ENCODE measurements around the gene RNF220.

GRCh38 chr1:44417351-44418021 lies 12.4 kb downstream of the RNF220 start:
- TF ChIP-seq, protein P1, sequence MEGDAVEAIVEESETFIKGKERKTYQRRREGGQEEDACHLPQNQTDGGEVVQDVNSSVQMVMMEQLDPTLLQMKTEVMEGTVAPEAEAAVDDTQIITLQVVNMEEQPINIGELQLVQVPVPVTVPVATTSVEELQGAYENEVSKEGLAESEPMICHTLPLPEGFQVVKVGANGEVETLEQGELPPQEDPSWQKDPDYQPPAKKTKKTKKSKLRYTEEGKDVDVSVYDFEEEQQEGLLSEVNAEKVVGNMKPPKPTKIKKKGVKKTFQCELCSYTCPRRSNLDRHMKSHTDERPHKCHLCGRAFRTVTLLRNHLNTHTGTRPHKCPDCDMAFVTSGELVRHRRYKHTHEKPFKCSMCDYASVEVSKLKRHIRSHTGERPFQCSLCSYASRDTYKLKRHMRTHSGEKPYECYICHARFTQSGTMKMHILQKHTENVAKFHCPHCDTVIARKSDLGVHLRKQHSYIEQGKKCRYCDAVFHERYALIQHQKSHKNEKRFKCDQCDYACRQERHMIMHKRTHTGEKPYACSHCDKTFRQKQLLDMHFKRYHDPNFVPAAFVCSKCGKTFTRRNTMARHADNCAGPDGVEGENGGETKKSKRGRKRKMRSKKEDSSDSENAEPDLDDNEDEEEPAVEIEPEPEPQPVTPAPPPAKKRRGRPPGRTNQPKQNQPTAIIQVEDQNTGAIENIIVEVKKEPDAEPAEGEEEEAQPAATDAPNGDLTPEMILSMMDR (IDR thresholded peaks at IDR 0.05; ENCODE audit: poor library complexity, severe bottlenecking): no peak
- TF ChIP-seq EZH2 (IDR thresholded peaks at IDR 0.05; ENCODE audit: borderline replicate concordance, insufficient read depth, low read length, poor library complexity, severe bottlenecking) (peak; percentile 70), TAF1 (IDR thresholded peaks at IDR 0.05; ENCODE audit: low read depth) (no peak), RAD21 (conservative IDR thresholded peaks at IDR 0.05) (no peak), POLR2AphosphoS5 (IDR thresholded peaks at IDR 0.05) (no peak), SMC3 (conservative IDR thresholded peaks at IDR 0.05; ENCODE audit: poor library complexity) (no peak), MXI1 (conservative IDR thresholded peaks at IDR 0.05; ENCODE audit: poor library complexity, severe bottlenecking) (no peak), EP300 (conservative IDR thresholded peaks at IDR 0.05; ENCODE audit: poor library complexity, severe bottlenecking) (no peak), REST (IDR thresholded peaks at IDR 0.05; ENCODE audit: borderline replicate concordance) (no peak)
